ES-I3 (cell line): ENCODE results near the gene LRRC14B.

ENCODE experiments used
- H3K36me3 ChIP-seq: 2 replicates; pipeline ENCODE4 v1.6.1; 2013; ENCODE audit warnings: mild to moderate bottlenecking, low read length, control low read depth, moderate library complexity; ENCODE audit not compliant: insufficient read depth
- H3K4me1 ChIP-seq: 2 replicates; pipeline ENCODE4 v1.6.1; 2013; ENCODE audit warnings: mild to moderate bottlenecking, control low read depth, low read length; ENCODE audit not compliant: insufficient read depth
- H3K9ac ChIP-seq: 2 replicates; pipeline ENCODE4 v1.6.1; 2013; ENCODE audit warnings: low read depth, mild to moderate bottlenecking, low read length, moderate library complexity
- H3K9me3 ChIP-seq: 2 replicates; pipeline ENCODE4 v1.6.1; 2013; ENCODE audit warnings: mild to moderate bottlenecking, low read length, moderate library complexity; ENCODE audit not compliant: control insufficient read depth, insufficient read depth

Gene LRRC14B

GRCh38 chr5:191036-191948 lies at the start of gene LRRC14B:
TSS of gene LRRC14B (plus strand) at chr5:191495. CDS start at chr5:191539, 44 bp downstream.
- Histone ChIP-seq H3K9me3 (no peaks in the 10 kb centered on the region), H3K4me1 (peaks cover 4% of the 10 kb centered on the region; the same call in 1 of the 2 replicates), H3K9ac (no peak within 1 kb of the TSS)

GRCh38 chr5:141761-142160 lies 49.5 kb upstream of the LRRC14B start:
- Histone ChIP-seq H3K36me3 (peaks cover 5% of the 10 kb centered on the region), H3K9me3 (no peaks in the 10 kb centered on the region), H3K9ac (no peak overlapping the region), H3K4me1 (peaks cover 7% of the 10 kb centered on the region)

More at GRCh38 chr5:191036-191948, at the start of gene LRRC14B:
- no peaks in the 10 kb centered on the region for H3K36me3 ChIP-seq

- peaks cover 3% of the 10 kb centered on the region for H3K9me3 ChIP-seq
- H3K36me3 ChIP-seq: peaks cover 8% of the 10 kb centered on the region
- H3K4me1 ChIP-seq: peaks cover 7% of the 10 kb centered on the region
- H3K9ac ChIP-seq: no peak overlapping the region
Observed at GRCh38 chr5:142246-142810, 49.0 kb upstream of the LRRC14B start.

- peaks cover 15% of the 10 kb centered on the region for H3K36me3 ChIP-seq
Observed at GRCh38 chr5:143041-143440, 48.3 kb upstream of the LRRC14B start.

GRCh38 chr5:144941-145340 lies 46.4 kb upstream of the LRRC14B start:
- no peak overlapping the region for H3K9ac ChIP-seq

More at GRCh38 chr5:143041-143440, 48.3 kb upstream of the LRRC14B start:
- Histone ChIP-seq H3K9ac (no peak overlapping the region), H3K9me3 (peaks cover 10% of the 10 kb centered on the region), H3K4me1 (peaks cover 7% of the 10 kb centered on the region)

DNA sequence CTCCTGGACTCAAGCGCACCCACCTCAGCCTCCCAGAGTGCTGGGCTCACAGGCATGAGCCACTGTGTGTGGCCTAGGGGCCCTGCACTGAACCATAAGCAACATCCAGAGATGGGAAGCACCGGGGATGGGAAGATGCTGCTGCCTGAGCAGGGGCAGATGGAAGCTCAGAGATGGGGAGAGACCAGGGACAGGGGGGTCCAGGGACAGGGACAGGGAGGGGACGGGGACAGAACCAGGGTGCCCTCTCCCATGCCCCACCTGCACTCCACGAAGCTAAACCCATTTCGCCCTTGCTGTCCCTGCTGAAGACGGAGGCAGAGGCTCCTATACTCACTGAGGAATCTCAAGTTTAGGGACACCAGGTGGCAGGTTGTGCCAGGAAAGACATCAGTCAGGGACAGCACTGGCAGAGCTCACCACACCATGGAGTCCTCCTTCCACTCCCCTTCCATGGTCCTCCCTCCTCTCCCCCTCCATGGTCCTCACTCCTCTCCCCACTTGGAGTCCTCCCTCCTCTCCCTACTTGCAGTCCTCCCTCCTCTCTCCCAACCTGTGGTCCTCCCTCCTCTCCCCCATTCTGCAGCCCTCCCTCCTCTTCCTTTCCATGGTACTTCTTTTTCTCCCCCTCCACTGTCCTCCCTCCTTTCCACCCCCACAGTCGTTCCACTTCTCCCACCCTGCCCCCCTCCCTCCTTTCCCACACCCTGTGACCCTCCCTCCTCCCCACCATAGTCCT lies 45.5 kb upstream of the LRRC14B start:
- peaks cover 10% of the 10 kb centered on the region for H3K9me3 ChIP-seq
- peaks cover 15% of the 10 kb centered on the region for H3K36me3 ChIP-seq
- no peaks in the 10 kb centered on the region for H3K4me1 ChIP-seq
- H3K9ac ChIP-seq: no peak overlapping the region

More at GRCh38 chr5:144941-145340, 46.4 kb upstream of the LRRC14B start:
- H3K9me3 ChIP-seq: peaks cover 10% of the 10 kb centered on the region
- H3K4me1 ChIP-seq: no peaks in the 10 kb centered on the region
- peaks cover 15% of the 10 kb centered on the region for H3K36me3 ChIP-seq

GRCh38 chr5:147751-148150 lies 43.5 kb upstream of the LRRC14B start:
- no peak overlapping the region for H3K9ac ChIP-seq
- peaks cover 10% of the 10 kb centered on the region for H3K9me3 ChIP-seq
- no peaks in the 10 kb centered on the region for H3K4me1 ChIP-seq
- peaks cover 19% of the 10 kb centered on the region for H3K36me3 ChIP-seq

DNA sequence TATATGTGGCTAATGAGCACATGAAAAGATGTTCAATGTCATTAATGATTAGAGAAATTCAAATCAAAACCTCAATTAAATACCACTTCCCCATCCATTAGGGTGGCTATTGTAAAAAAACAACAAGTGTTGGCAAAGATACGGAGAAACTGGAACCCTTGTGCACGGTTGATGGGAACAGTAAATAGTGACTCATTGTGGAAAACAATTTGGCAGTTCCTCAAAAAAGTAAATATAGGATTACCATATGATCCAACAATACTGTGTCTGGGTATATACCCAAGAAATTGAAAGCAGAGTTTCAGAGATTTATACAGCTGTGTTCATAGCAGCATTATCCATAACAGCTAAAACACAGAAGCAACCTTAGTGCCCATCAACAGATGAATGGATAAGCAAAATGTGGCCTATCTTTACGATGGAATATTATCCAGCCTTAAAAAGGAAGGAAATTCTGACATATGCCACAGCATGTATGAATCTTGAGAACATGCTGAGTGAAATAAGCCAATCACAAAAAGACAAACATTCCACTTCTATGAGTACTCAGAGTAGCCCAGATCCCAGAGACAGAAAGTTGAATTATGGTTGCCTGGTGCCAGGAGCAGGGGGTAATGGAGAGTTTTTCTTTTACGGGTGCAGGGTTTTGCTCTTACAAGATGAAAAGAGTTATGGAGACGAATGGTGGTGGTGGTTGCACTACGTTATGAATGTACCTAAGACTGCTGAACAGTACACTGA lies 41.4 kb upstream of the LRRC14B start:
- Histone ChIP-seq H3K36me3 (peaks cover 18% of the 10 kb centered on the region), H3K9ac (no peak overlapping the region), H3K9me3 (peaks cover 10% of the 10 kb centered on the region), H3K4me1 (no peaks in the 10 kb centered on the region)

GRCh38 chr5:150746-151145 lies 40.5 kb upstream of the LRRC14B start:
- no peaks in the 10 kb centered on the region for H3K4me1 ChIP-seq
- H3K9ac ChIP-seq: no peak overlapping the region
- H3K36me3 ChIP-seq: peaks cover 26% of the 10 kb centered on the region
- peaks cover 10% of the 10 kb centered on the region for H3K9me3 ChIP-seq

- no peak overlapping the region for H3K9ac ChIP-seq
- no peaks in the 10 kb centered on the region for H3K4me1 ChIP-seq
- peaks cover 27% of the 10 kb centered on the region for H3K36me3 ChIP-seq
- H3K9me3 ChIP-seq: peaks cover 9% of the 10 kb centered on the region
Observed at GRCh38 chr5:152077-152476, 39.2 kb upstream of the LRRC14B start.

GRCh38 chr5:153256-153655 lies 38.0 kb upstream of the LRRC14B start:
- Histone ChIP-seq H3K4me1 (no peaks in the 10 kb centered on the region), H3K9me3 (no peaks in the 10 kb centered on the region; the same call in 1 of the 2 replicates), H3K36me3 (peaks cover 18% of the 10 kb centered on the region), H3K9ac (no peak overlapping the region)

- Histone ChIP-seq H3K9ac (no peak overlapping the region), H3K36me3 (peaks cover 18% of the 10 kb centered on the region), H3K9me3 (no peaks in the 10 kb centered on the region), H3K4me1 (no peaks in the 10 kb centered on the region)
Observed at GRCh38 chr5:154236-154635, 37.1 kb upstream of the LRRC14B start.

DNA sequence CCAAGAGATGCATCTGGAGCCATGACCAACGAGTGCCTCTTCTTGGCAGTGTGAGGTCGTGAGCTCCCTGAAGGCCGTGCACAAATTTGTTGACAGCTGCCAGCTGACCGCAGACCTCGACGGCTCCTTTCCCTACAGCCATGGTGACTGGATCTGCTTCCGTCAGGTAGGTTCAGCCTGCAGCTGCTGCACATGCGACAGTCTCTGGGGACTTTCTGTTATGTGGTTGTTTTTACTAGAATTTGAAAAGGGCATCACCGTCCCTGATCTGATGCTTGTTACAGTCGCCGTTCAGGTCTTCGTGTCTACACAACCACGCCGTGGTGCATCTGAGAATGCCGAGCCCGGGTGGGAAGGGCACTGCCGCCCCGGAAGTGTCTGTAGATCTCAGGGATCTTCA lies 36.5 kb upstream of the LRRC14B start:
- Histone ChIP-seq H3K9me3 (no peaks in the 10 kb centered on the region), H3K9ac (no peak overlapping the region), H3K36me3 (peaks cover 18% of the 10 kb centered on the region), H3K4me1 (no peaks in the 10 kb centered on the region)
